GM12801 (cell line): ENCODE data around the gene PXDN.

ENCODE experiments used
- CTCF ChIP-seq: IDR thresholded peaks from one replicate; pipeline ENCODE4 v1.5.1; 2011; ENCODE audit warnings: control low read depth; ENCODE audit not compliant: insufficient read length; ENCODE audit errors: extremely low read depth

Gene PXDN

GRCh38 chr2:1595274-1595673 is 149.0 kb downstream of the PXDN start:
- no peak for TF ChIP-seq CTCF

GRCh38 chr2:1594373-1595171 is 149.7 kb downstream of the PXDN start:
- no peak for TF ChIP-seq CTCF

- no peak for TF ChIP-seq CTCF
Measured at GRCh38 chr2:1594123-1594372, 150.3 kb downstream of the PXDN start.

GRCh38 chr2:1593371-1594122 is 150.8 kb downstream of the PXDN start:
- TF ChIP-seq CTCF, result no peak

- TF ChIP-seq CTCF, result no peak
Measured at GRCh38 chr2:1591978-1592907, 152.1 kb downstream of the PXDN start.

GRCh38 chr2:1591461-1591770 is 152.9 kb downstream of the PXDN start:
- no peak for TF ChIP-seq CTCF
